ENCODE data around the gene CPEB3. TPM values are rescaled to one million over a fixed set of nuclear protein-coding genes. Genes with fewer than 3 reads are reported as not detected.

CPEB3 gene
- total RNA-seq (2014; rRNA removed; shearing (Covaris generic)) = 0.86 and 1.2 TPM in 2 replicates

DNA sequence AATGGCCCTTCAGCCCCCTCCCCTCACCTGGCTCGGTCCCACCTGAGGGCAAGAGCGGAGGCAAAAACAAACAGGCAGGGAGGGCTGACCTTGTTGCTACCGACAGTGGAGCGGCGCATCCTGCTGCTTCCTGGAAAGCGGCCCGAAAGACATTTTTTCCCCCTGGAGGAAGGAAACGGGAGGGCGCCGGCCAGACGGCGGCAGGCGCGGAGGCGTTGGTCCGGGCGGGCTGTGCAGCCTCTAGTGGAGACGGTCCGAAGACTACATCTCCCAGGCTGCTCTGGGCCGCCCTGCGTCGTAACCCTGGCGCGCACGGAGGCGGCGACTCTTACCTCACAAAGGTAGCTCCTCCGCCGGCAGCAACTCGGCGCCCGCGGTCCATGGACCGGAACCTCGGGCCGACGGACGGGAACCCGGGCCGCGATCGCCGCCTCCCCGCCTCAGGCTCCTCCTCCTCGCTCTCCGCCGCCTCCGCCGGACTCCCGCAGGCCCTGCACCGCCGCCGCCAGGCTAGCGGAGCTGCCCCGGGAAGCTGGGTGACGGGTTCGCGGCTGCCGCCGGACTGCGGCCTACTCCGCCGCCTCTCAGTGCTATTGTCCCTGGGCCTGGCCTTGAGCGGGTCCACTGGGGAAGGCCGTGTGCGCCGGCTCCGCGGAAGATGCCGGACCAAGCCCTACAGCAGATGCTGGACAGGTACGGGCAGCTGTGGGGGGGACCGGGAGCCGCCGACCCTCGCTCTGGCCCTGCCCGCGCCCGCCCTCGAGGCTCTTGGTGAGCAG, at the start of gene CPEB3, which contains the start of gene MARCHF5:
Gene CPEB3, minus strand, starts transcription at position 242 of the 779 bp plus-strand sequence. CDS start 50,728 bp downstream, outside the sequence.
Gene MARCHF5, plus strand, starts transcription at position 331 of the 779 bp plus-strand sequence. Its CDS starts 328 bp downstream, at position 659.
- peak; percentile 95 for DNase-seq (ENCODE audit: low read depth)

DNA sequence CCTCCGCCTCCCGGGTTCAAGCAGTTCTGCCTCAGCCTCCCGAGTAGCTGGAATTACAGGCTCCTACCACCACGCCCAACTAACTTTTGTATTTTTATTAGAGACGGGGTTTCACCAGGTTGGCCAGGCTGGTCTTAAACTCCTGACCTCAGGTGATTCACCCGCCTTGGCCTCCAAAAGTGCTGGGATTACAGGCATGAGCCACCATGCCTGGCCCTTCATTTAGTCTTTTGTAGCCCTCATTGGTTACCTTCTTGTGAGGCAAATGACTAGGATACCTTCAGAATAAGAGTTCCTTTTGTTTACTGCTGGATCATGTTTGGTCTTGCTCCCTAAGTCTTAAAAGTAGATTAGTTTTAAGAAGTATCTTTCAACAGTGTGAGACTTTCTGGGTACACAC, 39.0 kb upstream of the CPEB3 start:
- DNase-seq (ENCODE audit: low read depth) = peak; percentile 54

DNA sequence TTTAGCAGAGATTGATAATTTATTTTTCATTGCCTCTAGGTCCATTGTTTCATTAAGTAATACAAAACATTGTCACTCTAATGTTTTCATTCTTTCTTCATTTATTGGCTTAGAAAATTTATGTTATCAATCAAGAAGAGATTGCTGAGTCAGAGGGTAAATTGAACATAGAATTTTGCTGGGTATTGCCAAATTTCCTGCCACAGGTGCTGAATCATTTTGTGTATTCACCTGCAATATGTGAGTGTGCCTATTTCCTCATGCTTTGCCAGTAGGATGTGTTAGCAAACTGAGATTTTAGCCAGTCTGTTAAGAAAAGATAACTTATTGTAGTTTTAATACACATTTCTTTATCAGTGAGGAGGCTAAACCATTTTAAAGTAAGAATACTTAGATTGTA, 38.1 kb upstream of the CPEB3 start:
- no peak for DNase-seq (ENCODE audit: low read depth)

DNA sequence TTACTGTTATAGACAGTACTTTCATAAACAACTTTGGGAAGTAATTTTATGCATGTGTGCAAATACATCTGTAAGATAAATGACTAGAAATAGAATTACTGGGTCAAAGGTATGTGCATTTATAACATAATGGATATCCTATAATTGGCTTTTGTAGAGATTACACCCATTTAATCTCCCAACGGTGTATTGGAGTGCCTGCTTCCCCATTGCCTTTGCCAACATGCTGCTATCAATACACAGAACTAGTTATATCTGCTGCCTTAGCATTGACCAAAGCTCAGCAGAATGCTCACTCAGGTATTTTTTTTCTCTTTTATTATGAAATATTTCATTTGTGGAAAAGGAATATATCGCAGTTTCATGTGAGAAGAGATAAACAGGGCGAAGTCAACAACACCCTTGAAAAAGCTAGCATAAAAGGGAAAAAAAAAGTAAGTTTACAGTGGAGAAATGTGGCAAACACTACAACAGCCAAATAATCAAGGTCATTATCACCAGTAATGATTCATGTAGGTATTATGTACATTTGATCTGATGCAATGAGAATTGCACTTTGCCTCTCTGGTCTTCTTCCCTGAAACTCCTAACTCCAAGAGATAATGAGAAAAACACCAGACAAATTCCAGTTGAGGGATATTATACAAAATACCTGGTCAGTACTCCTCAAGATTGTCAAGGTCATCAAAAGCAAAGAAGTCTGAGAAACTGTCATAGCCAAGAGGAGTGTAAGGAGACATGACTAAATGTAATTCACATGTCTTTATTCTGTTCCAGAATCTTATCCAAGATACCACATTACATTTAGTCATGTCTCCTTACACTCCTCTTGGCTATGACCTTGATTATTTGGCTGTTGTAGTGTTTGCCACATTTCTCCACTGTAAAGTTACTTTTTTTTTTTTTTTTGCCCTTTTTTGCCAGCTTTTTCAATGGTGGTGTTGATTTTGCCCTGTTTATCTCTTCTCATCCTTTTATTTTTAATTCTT, 36.9 kb upstream of the CPEB3 start:
- DNase-seq (ENCODE audit: low read depth) = no peak

DNA sequence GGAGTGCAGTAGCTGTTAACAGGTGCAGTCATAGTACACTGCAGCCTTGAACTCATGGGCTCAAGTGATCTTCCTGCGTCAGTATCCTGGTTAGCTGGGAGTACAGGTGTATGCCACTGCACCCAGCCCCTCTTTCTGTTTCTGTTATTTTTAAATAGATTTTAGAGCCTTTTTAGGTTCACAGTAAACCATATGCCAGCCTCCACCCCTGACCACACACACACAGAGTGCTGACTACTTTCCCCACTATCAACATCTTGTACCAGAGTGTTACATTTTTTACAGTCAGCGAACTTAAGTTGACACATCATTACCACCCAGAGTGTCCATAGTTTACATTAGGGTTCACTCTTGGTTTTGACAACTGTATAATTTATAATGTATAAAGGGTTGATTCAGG, 32.2 kb upstream of the CPEB3 start:
- no peak for DNase-seq (ENCODE audit: low read depth)

DNA sequence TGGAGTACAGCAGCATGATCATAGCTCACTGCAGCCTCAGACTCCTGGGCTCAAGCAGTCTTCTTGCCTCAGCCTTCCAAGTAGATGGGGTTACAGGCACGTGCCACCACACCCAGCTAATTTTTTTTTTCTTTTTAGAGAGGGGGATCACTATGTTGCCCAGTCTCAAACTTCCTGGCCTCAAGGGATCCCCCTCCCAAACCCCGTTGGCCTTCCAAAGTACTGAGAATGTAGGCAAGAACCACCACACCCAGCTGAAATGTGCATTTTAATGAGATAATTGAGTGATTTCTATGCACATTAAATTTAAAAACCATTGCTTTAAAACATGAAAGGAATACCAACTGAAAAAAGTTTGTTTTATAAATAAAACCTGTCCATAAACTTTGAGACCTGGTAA, 25.7 kb upstream of the CPEB3 start:
- DNase-seq (ENCODE audit: low read depth) = no peak

DNA sequence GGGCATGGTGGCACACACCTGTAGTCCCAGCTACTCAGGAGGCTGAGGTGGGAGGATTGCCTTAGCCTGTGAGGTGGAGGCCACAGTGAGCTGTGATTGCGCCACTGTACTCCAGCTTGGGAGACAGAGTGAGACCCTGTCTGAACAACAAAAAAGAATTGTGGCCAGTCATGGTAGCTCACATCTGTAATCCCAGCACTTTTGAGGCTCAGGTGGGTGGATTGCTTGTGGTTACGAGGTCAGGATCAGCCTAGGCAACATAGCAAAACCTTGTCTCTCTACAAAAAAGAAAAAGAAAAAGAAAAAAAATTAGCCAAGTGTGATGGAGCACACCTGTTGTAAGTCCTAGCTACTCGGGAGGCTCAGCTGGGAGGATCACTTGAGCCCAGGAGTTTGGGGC, 22.9 kb upstream of the CPEB3 start:
- no peak for DNase-seq (ENCODE audit: low read depth)

DNA sequence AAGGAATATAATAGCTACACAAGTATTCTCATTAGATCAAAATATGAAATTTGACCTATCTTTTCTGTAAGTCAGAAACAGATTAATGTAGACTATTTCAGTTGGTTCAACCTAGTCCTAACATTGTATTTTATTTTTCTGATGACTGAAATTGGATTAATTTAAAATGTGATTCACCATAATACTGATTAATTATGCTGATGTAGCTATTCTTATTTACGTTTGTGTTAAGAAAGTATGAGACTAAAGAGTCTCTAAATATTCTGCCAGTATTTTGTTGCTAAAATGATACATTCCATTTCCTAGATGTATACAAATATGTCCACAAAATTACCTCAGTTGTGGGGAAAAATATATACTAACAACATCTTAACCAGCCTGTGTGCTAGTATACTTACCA, 18.4 kb upstream of the CPEB3 start:
- DNase-seq (ENCODE audit: low read depth) = no peak

DNA sequence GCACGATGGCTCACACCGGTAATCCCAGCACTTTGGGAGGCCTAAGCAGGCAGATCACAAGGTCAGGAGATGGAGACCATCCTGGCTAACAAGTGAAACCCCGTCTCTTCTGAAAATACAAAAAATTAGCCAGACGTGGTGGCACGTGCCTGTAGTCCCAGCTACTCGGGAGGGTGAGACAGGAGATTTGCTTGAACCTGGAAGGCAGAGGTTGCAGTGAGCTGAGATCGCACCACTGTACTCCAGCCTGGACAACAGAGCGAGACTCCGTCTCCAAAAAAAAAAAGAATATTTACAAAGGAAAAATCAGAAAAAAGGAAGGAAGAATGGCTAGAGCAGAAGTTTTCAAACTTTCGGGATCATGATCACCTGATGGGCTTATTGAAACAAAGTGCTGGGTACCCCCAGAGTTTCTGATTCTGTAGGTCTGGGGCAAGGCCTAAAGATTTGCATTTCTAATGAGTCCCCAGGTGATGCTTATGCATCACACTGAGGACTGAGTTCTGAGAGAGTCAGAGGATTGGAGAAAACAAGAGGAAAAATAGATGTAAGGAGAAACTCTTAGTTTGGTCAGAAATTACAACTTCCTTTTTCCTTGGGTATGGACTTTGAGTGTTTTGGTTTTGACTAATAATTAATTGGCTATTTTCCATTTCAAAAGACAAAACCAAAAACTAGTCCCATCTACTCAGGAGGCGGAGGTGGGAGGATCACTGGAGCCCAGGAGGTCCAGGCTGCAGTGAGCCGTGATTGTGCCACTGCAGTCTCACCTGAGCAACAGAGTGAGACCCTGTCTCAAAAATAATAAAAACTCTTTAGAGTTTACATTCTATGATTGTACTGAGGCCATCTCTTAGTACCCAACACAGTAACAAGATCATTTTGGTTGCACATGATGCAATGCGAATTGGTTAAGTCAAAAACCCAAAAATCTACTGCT, 14.5 kb upstream of the CPEB3 start:
- no peak for DNase-seq (ENCODE audit: low read depth)

DNA sequence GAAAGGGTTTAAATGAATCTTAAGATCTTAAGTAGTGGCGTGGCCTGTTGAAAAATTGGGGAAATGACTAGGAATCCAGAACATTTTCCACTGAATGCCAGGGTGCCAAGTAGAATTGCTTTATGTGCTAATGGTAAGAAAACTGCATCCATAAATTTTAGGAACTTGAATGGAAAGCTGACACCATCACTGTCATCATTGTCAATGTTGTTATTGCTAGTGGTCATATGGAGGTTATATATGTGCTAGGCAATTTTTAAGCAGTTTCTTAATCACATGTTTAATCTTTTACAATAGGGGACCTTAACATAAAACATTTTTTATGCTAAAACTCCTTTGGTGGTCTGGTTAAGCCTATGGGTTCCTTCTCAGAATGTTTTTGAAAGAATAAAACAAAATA, 13.2 kb upstream of the CPEB3 start:
- DNase-seq (ENCODE audit: low read depth) = no peak

DNA sequence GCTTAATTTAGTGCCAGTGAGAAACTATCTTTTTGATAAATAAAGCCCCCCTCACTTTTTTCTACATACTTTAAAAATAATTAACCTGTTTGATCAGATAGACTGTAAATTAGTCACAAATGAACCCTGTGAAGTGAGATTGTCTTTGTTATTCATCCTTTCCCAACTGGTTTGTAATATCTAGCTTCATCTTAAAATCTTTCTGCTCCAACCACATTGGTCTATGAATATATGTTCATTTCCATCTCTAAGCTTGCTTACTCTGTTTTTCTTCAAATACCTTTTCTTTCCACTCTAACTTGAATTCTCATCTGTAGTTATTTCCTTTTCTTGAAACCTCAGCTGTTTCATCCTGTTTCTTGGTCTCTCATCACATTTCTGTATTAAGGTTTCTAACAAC, 12.2 kb upstream of the CPEB3 start:
- DNase-seq (ENCODE audit: low read depth) = no peak

DNA sequence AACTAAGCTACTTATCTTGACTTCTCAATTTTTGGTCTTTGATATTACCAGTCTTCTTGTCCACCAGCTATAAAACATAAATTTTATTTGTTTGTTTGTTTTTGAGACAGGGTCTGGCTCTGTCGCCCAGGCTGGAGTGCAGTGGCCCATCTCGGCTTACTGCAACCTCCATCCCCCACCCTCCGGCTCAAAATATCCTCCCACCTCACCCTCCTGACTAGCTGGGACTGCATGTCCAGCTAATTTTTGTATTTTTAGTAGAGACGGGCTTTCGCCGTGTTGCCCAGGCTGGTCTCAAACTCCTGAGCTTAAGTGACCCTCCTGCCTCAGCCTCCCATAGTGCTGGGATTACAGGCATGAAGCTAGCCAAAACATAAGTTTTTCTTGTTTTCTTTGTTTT, 7.6 kb upstream of the CPEB3 start:
- DNase-seq (ENCODE audit: low read depth) = no peak

DNA sequence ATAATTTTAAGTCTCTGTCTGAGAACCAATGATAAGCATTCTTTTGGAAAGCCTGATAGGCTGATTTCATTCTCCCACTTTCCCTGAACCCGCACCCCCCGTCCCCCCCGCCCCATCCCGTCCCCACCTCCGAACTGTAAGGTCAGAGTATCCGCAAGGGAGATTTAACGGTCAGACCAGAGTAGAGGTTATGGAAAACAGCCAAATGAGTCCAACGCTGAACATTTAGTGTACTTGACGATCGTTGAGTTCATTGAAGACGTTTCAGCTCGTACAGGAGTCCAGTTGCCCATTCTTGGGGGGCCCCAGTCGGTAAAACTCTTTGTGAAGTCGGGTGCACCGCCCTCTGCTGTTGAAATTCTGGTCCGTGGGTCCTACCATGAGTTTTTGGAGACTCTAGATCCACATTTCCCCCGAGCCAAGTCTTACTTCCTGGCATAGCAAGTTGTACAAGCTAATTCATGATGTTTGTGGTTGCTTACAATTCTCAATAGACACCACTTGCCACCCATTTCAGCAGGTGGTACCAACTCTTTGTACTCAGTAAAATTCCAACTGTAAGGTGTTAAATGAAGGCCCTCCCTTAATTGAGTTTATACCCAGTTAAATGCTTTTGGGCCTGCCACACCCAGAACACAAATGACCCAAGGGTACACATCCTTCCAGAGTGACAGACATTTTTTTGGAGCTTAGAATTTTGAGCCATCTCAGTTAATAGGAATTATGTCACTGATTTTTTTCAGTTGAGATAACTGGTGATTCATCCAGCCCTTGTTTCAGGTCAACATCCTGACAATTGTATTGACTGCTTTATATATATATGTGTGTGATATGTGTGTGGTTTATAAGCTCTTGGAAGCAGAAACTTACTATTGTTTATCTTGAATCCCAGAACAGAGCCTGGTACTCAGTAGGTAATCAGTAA, 1.3 kb upstream of the CPEB3 start:
- DNase-seq (ENCODE audit: low read depth) = peak; percentile 61

DNA sequence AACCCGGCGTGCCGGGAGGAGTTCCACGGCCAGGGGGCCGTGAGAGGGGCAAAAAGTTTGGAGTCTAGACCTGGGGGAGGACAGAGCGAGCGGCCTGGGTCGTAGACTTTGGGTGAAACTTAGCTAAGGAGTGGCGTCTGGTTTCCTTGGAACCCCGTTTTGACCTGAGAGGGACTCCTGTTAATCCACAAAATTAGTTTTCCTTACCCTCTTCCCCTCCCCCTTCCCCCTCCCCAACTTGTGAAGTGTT, 663 bp upstream of the CPEB3 start:
- DNase-seq (ENCODE audit: low read depth) = peak; percentile 23

DNA sequence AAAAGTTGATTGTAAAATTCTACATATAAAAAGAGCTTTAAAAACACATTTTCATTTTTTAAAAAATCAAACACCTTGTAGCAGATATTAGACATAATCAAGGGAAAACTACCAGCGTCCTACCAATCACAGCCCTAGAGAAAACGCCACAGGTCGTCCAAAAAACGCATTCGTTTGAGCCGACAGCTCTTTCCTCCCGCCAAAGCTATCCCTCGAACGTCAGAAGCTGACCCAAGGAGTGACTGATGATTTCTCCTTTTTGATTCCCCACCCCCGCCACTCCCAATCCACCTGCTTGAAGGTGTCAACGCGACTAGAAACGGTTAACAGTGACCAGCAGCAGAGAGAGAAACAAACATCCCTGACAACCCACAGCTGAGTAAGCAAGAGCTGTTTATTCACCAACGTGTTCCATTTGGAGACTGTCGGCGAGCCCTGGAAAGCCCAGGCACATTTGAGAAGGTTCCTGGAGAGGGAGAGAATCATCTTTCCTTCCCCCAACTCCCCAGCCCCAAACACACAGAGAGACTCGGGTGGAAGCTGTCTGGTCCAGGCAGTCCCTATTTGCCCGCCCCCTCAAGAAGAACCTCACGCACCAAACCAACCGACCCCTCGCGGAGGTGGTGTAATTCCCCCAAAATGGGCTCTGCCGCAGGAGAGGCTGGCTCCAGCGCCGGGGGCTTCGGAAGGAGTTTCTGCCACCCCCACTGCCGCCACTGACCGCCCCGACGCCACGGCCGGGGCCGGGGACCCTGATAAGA, 622 bp downstream of the CPEB3 start:
- DNase-seq (ENCODE audit: low read depth) = peak; percentile 69

DNA sequence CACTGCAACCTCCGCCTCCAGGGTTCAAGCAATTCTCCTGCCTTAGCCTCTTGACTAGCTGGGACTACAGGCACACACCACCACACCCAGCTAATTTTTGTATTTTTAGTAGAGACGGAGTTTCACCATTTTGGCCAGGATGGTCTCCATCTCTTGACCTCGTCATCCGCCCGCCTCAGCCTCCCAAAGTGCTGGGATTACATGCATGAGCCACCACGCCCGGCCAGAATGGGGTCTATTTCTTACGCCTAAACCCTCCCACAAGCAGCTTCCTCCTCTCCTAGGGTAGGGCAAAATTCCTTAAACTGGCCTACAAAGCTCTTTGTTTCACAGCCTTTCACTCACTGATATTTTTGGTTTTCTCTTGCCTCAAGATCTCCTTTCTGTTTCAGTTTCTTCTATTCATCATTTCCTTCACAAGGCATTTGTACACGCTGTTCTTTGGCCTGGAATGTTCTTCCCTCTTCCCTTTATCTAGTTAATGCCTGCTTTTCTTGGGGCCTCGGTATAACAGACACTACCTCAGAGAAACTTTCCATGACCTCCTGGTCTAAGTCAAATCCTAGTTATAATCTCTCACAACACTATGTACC, 6.7 kb downstream of the CPEB3 start:
- no peak for DNase-seq (ENCODE audit: low read depth)

DNA sequence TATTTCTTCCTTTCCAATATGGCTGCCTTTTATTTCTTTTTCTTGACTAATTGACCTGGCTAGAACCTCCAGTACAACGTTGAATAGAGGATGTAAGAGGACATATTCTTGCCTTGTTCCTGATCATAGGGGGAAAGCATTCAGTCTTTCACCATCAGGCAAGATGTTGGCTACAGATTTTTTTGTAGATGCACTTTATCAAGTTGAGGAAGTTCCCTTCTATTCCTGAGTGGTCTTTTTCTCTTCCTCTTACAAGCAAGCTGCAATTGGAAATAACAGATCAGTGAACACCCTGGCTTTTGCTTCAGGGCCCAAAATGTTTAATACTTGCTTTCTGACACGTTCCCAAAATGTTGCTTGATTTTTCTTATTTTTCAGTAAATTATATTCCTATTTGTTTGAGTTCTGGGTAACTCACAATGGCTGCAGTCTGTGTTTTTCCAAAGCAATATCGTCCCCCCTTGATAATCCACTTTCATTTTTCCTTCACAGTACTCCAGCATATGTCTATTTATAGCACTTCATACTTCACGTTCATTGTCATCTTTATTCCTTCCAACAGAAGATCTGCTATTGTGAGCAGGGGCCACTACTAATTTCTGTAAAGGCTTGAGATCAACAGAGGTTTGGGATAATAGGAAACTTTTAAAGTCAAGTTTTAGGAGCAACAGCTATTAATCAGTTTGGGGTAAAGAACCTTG, 11.7 kb downstream of the CPEB3 start:
- no peak for DNase-seq (ENCODE audit: low read depth)

DNA sequence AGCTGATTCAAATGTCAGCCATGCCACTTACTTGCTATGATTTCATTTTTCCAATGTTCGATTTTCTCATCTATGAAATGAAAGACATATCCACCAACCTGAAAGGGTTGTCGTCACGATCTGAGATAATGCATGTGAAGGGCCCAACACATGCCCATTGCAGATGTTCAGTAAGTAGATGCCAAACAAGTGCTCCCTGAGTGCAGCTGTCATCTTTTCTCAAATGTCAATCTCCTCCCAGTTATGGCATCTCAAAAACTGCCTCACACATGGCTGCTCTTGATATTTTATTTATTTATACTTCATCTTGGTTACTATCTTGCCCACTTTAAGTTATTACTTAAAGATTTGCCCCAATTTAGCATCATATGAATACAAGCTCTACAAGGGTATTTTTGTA, 16.8 kb downstream of the CPEB3 start:
- no peak for DNase-seq (ENCODE audit: low read depth)

DNA sequence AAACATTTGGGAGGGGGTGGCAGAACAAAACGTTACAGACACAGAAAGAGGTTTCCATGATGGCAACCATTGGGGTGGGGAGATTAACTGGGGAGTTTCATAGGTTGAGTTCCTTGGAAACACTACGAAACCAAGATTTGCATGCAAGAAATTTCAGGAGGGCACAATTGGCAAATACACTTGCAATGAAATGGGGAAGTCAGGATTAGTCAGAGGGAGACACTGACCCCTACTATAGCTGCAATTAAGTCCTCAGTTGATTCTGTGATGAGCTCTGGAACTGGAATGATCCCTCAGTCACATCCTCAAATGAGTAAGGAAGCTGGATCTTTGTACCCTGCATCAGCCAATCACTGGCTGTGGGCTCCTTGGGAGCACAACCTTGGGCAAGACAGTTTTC, 22.1 kb downstream of the CPEB3 start:
- DNase-seq (ENCODE audit: low read depth) = no peak
